ENCODE data around the gene DNAH7. TPM values are rescaled to one million over a fixed set of nuclear protein-coding genes. Genes with fewer than 3 reads are reported as not detected.

The DNAH7 gene
- total and polyA plus RNA-seq, 9 of the 15 experiments (the other 6 are each of a cell fraction or from before 2014, with no cell fraction given), result 0.03 to 0.42 (median 0.18) TPM

GRCh38 chr2:196101325-196101991 lies 32.8 kb upstream of the DNAH7 start (continued):
- TF ChIP-seq ZBTB11 (CRISPR knock-in tag; IDR thresholded peaks at IDR 0.05) (no peak), POLR2G (IDR thresholded peaks at IDR 0.05; ENCODE audit: low read depth, low read length) (no peak), ZNF3 (CRISPR knock-in tag; IDR thresholded peaks at IDR 0.05) (no peak), POU5F1 (IDR thresholded peaks at IDR 0.05; ENCODE audit: borderline replicate concordance, low read depth, low read length, partially characterized antibody) (no peak), KLF13 (tag; IDR thresholded peaks at IDR 0.05; ENCODE audit: borderline replicate concordance, low read depth) (no peak), ZFP30 (CRISPR knock-in tag; IDR thresholded peaks at IDR 0.05; ENCODE audit: borderline replicate concordance) (no peak), TARDBP (IDR thresholded peaks at IDR 0.05) (no peak; the same call in 1 of the 2 replicates), TGIF2 (CRISPR knock-in tag; IDR thresholded peaks at IDR 0.05) (no peak), L3MBTL2 (IDR thresholded peaks at IDR 0.05) (peak; percentile 97), CLOCK (CRISPR knock-in tag; IDR thresholded peaks at IDR 0.05; ENCODE audit: borderline replicate concordance) (no peak), FOXK1 (CRISPR knock-in tag; IDR thresholded peaks at IDR 0.05; ENCODE audit: borderline replicate concordance) (no peak), NR2C2 (CRISPR knock-in tag; IDR thresholded peaks at IDR 0.05) (no peak), NR2C2 (tag; IDR thresholded peaks at IDR 0.05) (no peak), ZNF589 (CRISPR knock-in tag; IDR thresholded peaks at IDR 0.05; ENCODE audit: low read depth) (no peak), HDAC6 (IDR thresholded peaks at IDR 0.05; ENCODE audit: low read depth, low read length) (no peak), NFRKB (IDR thresholded peaks at IDR 0.05; ENCODE audit: low read depth) (no peak), ELF4 (CRISPR knock-in tag; IDR thresholded peaks at IDR 0.05) (no peak), MCM5 (IDR thresholded peaks at IDR 0.05; ENCODE audit: low read depth) (no peak), ZBTB8A (IDR thresholded peaks at IDR 0.05; ENCODE audit: partially characterized antibody) (no peak), EHMT2 (IDR thresholded peaks at IDR 0.05) (no peak), ZNF436 (CRISPR knock-in tag; IDR thresholded peaks at IDR 0.05) (no peak), ZNF79 (CRISPR knock-in tag; IDR thresholded peaks at IDR 0.05; ENCODE audit: low read depth) (no peak)

Data from K562 (cell line).